Measurements from ENCODE around the gene COA6. TPM values are rescaled to one million over a fixed set of nuclear protein-coding genes. Genes with fewer than 3 reads are reported as not detected.

COA6 gene
- total and polyA plus RNA-seq, 2 of the 8 experiments (the other 6 are each of a cell fraction or from before 2014, with no cell fraction given): 22.9 to 44.9 TPM

- TF ChIP-seq BACH1 (IDR thresholded peaks at IDR 0.05; ENCODE audit: low read length): no peak
Measured at GRCh38 chr1:234430691-234431090, 57.4 kb downstream of the COA6 start (continued).

Measured in H1 (cell line).